ENCODE measurements around the gene ERN1.
"Not testable (repeated sequence)": the region's sequence is repeated elsewhere in the genome, so short reads cannot be mapped to it uniquely, and the experiment has no call there.

The ERN1 gene

GRCh38 chr17:64125937-64126336, 4.0 kb downstream of the ERN1 start:
- Histone ChIP-seq H3K4me3 (ENCODE audit: low read length) (no peak overlapping the region), H3K9ac (ENCODE audit: low read length) (no peak overlapping the region), H3K4me1 (ENCODE audit: control insufficient read depth, insufficient read depth, low read length) (peaks cover 13% of the 10 kb centered on the region), H3K27me3 (ENCODE audit: control insufficient read depth, insufficient read depth, low read length) (no peaks in the 10 kb centered on the region), H3K27ac (ENCODE audit: low read depth, low read length) (no peak overlapping the region), H3K36me3 (ENCODE audit: control insufficient read depth, insufficient read depth, low read length) (no peaks in the 10 kb centered on the region)

GRCh38 chr17:64124609-64125008, 5.3 kb downstream of the ERN1 start:
- Histone ChIP-seq H3K27ac (ENCODE audit: low read depth, low read length) (no peak overlapping the region), H3K4me1 (ENCODE audit: control insufficient read depth, insufficient read depth, low read length) (peaks cover 8% of the 10 kb centered on the region), H3K9ac (ENCODE audit: low read length) (no peak overlapping the region), H3K36me3 (ENCODE audit: control insufficient read depth, insufficient read depth, low read length) (no peaks in the 10 kb centered on the region), H3K27me3 (ENCODE audit: control insufficient read depth, insufficient read depth, low read length) (no peaks in the 10 kb centered on the region), H3K4me3 (ENCODE audit: low read length) (no peak overlapping the region)

- no peaks in the 10 kb centered on the region for H3K36me3 ChIP-seq (ENCODE audit: control insufficient read depth, insufficient read depth, low read length)
- no peak overlapping the region for H3K4me3 ChIP-seq (ENCODE audit: low read length)
- no peak overlapping the region for H3K9ac ChIP-seq (ENCODE audit: low read length)
- H3K4me1 ChIP-seq (ENCODE audit: control insufficient read depth, insufficient read depth, low read length) = no peaks in the 10 kb centered on the region
- H3K27ac ChIP-seq (ENCODE audit: low read depth, low read length) = no peak overlapping the region
- no peaks in the 10 kb centered on the region for H3K27me3 ChIP-seq (ENCODE audit: control insufficient read depth, insufficient read depth, low read length)
Observed at GRCh38 chr17:64123114-64123513, 6.8 kb downstream of the ERN1 start.

- not testable (repeated sequence) for H3K27ac ChIP-seq (ENCODE audit: low read depth, low read length); H3K36me3 ChIP-seq (ENCODE audit: control insufficient read depth, insufficient read depth, low read length); H3K27me3 ChIP-seq (ENCODE audit: control insufficient read depth, insufficient read depth, low read length); H3K4me3 ChIP-seq (ENCODE audit: low read length); H3K4me1 ChIP-seq (ENCODE audit: control insufficient read depth, insufficient read depth, low read length); H3K9ac ChIP-seq (ENCODE audit: low read length)
Observed at GRCh38 chr17:64120972-64121786, 8.8 kb downstream of the ERN1 start.

- Histone ChIP-seq H3K36me3 (ENCODE audit: control insufficient read depth, insufficient read depth, low read length) (no peaks in the 10 kb centered on the region), H3K27ac (ENCODE audit: low read depth, low read length) (no peak overlapping the region), H3K9ac (ENCODE audit: low read length) (no peak overlapping the region), H3K4me3 (ENCODE audit: low read length) (no peak overlapping the region), H3K4me1 (ENCODE audit: control insufficient read depth, insufficient read depth, low read length) (no peaks in the 10 kb centered on the region), H3K27me3 (ENCODE audit: control insufficient read depth, insufficient read depth, low read length) (no peaks in the 10 kb centered on the region)
Observed at GRCh38 chr17:64120159-64120810, 9.7 kb downstream of the ERN1 start.

- Histone ChIP-seq H3K27me3 (ENCODE audit: control insufficient read depth, insufficient read depth, low read length) (no peaks in the 10 kb centered on the region), H3K4me3 (ENCODE audit: low read length) (no peak overlapping the region), H3K4me1 (ENCODE audit: control insufficient read depth, insufficient read depth, low read length) (no peaks in the 10 kb centered on the region), H3K27ac (ENCODE audit: low read depth, low read length) (no peak overlapping the region), H3K36me3 (ENCODE audit: control insufficient read depth, insufficient read depth, low read length) (no peaks in the 10 kb centered on the region), H3K9ac (ENCODE audit: low read length) (no peak overlapping the region)
Observed at GRCh38 chr17:64117981-64118979, 11.7 kb downstream of the ERN1 start.

GRCh38 chr17:64115822-64116534, 14.0 kb downstream of the ERN1 start:
- H3K27ac ChIP-seq (ENCODE audit: low read depth, low read length) = no peak overlapping the region
- no peaks in the 10 kb centered on the region for H3K27me3 ChIP-seq (ENCODE audit: control insufficient read depth, insufficient read depth, low read length)
- no peak overlapping the region for H3K9ac ChIP-seq (ENCODE audit: low read length)
- no peak overlapping the region for H3K4me3 ChIP-seq (ENCODE audit: low read length)
- H3K36me3 ChIP-seq (ENCODE audit: control insufficient read depth, insufficient read depth, low read length) = no peaks in the 10 kb centered on the region
- no peaks in the 10 kb centered on the region for H3K4me1 ChIP-seq (ENCODE audit: control insufficient read depth, insufficient read depth, low read length)

GRCh38 chr17:64115043-64115698, 14.8 kb downstream of the ERN1 start:
- H3K4me1 ChIP-seq (ENCODE audit: control insufficient read depth, insufficient read depth, low read length) = no peaks in the 10 kb centered on the region
- H3K27ac ChIP-seq (ENCODE audit: low read depth, low read length) = no peak overlapping the region
- H3K4me3 ChIP-seq (ENCODE audit: low read length) = no peak overlapping the region
- H3K36me3 ChIP-seq (ENCODE audit: control insufficient read depth, insufficient read depth, low read length) = no peaks in the 10 kb centered on the region
- H3K27me3 ChIP-seq (ENCODE audit: control insufficient read depth, insufficient read depth, low read length) = no peaks in the 10 kb centered on the region
- H3K9ac ChIP-seq (ENCODE audit: low read length) = no peak overlapping the region

GRCh38 chr17:64113006-64113405, 16.9 kb downstream of the ERN1 start:
- Histone ChIP-seq H3K9ac (ENCODE audit: low read length) (no peak overlapping the region), H3K4me1 (ENCODE audit: control insufficient read depth, insufficient read depth, low read length) (no peaks in the 10 kb centered on the region), H3K27ac (ENCODE audit: low read depth, low read length) (no peak overlapping the region), H3K36me3 (ENCODE audit: control insufficient read depth, insufficient read depth, low read length) (no peaks in the 10 kb centered on the region), H3K27me3 (ENCODE audit: control insufficient read depth, insufficient read depth, low read length) (no peaks in the 10 kb centered on the region), H3K4me3 (ENCODE audit: low read length) (no peak overlapping the region)

GRCh38 chr17:64111831-64112230, 18.1 kb downstream of the ERN1 start:
- H3K9ac ChIP-seq (ENCODE audit: low read length) = no peak overlapping the region
- H3K36me3 ChIP-seq (ENCODE audit: control insufficient read depth, insufficient read depth, low read length) = no peaks in the 10 kb centered on the region
- H3K4me3 ChIP-seq (ENCODE audit: low read length) = no peak overlapping the region
- H3K27me3 ChIP-seq (ENCODE audit: control insufficient read depth, insufficient read depth, low read length) = no peaks in the 10 kb centered on the region
- H3K4me1 ChIP-seq (ENCODE audit: control insufficient read depth, insufficient read depth, low read length) = no peaks in the 10 kb centered on the region
- H3K27ac ChIP-seq (ENCODE audit: low read depth, low read length) = no peak overlapping the region

- H3K4me1 ChIP-seq (ENCODE audit: control insufficient read depth, insufficient read depth, low read length) = no peaks in the 10 kb centered on the region
- no peak overlapping the region for H3K27ac ChIP-seq (ENCODE audit: low read depth, low read length)
Observed at GRCh38 chr17:64110379-64111152, 19.4 kb downstream of the ERN1 start.

More at GRCh38 chr17:64110379-64111152, 19.4 kb downstream of the ERN1 start:
- Histone ChIP-seq H3K4me3 (ENCODE audit: low read length) (no peak overlapping the region), H3K9ac (ENCODE audit: low read length) (no peak overlapping the region), H3K27me3 (ENCODE audit: control insufficient read depth, insufficient read depth, low read length) (no peaks in the 10 kb centered on the region), H3K36me3 (ENCODE audit: control insufficient read depth, insufficient read depth, low read length) (no peaks in the 10 kb centered on the region)

All from rectal smooth muscle tissue (tissue), 1 donor.